A172 (cell line): Measurements from ENCODE around the gene PELO. TPM values are rescaled to one million over a fixed set of nuclear protein-coding genes. Genes with fewer than 3 reads are reported as not detected.

ENCODE experiments used
- DNase-seq: peaks from one replicate; pipeline ENCODE4 v3.0.0-alpha.2; 2015; ENCODE audit warnings: low spot score
- total RNA-seq: library from RNA; depleted of rRNA; stranded (reverse); fragments of >200 nt; shearing (Covaris generic); gene quantifications from 2 replicates; pipeline ENCODE4 v1.2.3, GENCODE V29; 2014; rRNA removed

PELO gene
- total RNA-seq, 1 experiment from 2014 or later, result 21.7 TPM

DNA sequence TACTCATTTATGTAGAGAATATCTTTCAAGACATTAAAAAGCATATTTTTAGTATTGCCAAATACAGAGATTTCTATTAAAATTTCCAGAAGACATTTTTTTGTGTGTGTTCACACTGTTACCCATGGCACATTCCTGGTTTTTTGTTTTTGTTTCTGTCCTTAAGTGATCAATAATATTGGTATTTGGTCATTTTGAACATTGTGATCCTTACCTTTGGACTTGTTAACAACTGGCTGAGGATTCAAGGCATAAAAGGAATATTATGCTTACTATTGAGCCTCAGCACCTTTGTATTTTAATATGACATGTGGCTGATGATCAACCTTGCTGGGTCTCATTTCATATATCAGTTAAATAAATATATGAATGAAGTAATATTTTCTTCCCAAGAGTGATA, 41.9 kb downstream of the PELO start:
- no peak for DNase-seq

DNA sequence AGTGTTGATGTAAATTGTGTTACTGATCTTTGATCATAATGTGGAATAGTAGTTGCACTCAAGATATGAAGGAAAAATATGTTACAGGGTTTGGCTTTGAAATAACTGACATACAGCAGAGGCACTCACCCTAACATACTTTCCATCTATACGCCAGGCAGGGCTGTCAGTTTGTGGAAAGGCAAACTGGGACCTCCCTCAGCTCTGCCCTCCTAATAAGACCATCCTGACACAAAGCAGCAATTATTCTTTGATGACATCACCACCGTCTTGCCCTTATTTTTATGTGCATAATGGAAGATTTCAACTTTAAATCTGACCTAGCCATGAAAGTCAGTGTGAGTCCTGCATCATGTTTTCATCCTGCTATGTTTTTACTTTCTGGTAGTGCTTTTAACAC, 42.9 kb downstream of the PELO start:
- no peak for DNase-seq

DNA sequence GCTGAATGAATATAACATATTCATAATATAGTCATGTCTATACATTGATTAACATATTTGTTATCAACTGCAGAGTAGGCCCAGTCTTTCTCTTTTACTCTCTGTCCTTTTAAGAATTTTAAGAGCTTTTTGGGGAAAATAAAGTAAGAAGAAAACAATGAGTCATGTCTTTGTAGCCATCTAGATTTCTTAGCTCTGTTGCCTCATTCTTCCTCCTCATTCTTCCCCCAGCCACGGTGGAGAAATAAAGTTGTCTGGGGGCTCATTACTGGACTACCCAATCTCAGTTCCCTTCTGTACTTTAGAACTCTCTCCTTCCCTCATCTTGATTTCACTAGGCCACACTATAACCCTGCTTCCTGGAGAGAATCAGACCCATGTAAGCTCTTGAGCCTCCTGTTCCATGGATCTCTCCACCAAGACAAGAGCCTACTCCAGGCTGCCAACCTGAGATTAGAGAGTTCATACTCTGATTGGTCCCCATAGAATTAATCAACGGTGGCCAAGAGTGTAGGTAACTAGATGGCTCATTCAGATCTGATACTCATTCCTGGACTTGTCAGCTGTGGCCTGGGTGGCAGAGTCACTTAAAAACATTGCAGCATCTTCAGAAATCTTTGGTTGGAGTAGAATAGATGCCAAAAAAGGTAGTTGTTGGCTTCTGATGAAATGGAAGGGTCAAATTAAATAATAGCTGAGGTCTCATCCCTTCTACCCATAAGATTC, 44.2 kb downstream of the PELO start:
- DNase-seq, result no peak

DNA sequence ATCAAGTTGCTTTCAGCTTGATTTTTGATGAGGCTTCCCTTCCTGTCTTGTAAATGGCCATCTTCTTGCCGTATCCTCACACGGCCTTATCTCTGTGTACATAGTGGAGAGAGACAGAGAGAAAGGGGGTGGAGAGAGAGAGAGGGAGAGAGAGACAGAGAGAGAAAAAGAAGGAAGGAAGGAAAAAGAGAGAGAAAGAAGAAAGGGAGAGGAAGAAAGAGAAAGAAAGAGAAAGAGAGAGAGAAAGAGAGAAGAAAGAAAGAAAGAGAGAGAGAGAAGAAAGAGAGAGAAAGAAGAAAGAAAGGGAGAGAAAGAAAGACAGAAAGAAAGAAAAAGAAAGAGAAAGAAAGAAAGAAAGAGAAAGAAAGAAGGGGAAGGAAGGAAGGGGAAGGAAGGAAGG, 46.6 kb downstream of the PELO start:
- no peak for DNase-seq

DNA sequence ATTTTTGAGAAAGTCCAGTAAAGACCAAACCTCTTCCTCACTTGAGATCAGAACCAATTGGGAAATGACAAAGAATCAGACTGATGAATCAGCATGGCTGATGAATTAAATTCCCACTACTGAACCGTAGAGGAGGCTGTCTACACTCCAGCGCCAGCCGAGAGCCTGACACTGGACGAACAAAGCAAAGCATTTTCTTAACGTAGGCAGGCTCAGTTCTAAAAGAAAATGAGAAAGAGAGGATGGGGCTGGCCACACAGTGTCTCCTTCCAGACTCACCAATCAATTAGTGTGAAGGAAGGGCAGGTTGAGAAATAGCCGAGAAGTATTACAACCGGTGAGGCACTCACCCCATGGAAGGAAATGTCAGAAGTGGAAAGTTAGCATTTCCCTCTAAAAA, 49.4 kb downstream of the PELO start:
- DNase-seq, result no peak

Other genes starting within 250 kb of the PELO start
- gene ITGA1, start within 50 bp of the PELO start, total RNA-seq, result 0.71 and 3.7 TPM in 2 replicates
- gene ITGA2, start 201.4 kb downstream of the PELO start, total RNA-seq, result 13.4 and 21.8 TPM in 2 replicates